C4-2B (cell line): ENCODE data around the gene NCKAP5.
"Not testable (repeated sequence)": the region's sequence is repeated elsewhere in the genome, so short reads cannot be mapped to it uniquely, and the experiment has no call there.

Experiments
- H3K27ac ChIP-seq: fragments of 450-650 bp; 2 replicates; pipeline ENCODE4 v1.5.1; 2017
- ZFX ChIP-seq: fragments of 450-650 bp; IDR thresholded peaks from 2 replicates; pipeline ENCODE4 v1.6.1; 2017
- TF ChIP-seq, protein P1 (sequence below): fragments of 450-650 bp; conservative IDR thresholded peaks from 2 replicates; pipeline ENCODE4 v1.5.1; 2017; ENCODE audit warnings: mild to moderate bottlenecking

Gene NCKAP5

GRCh38 chr2:132815516-132815915 is 752.7 kb downstream of the NCKAP5 start:
- no peak for TF ChIP-seq ZFX
- TF ChIP-seq, protein P1, sequence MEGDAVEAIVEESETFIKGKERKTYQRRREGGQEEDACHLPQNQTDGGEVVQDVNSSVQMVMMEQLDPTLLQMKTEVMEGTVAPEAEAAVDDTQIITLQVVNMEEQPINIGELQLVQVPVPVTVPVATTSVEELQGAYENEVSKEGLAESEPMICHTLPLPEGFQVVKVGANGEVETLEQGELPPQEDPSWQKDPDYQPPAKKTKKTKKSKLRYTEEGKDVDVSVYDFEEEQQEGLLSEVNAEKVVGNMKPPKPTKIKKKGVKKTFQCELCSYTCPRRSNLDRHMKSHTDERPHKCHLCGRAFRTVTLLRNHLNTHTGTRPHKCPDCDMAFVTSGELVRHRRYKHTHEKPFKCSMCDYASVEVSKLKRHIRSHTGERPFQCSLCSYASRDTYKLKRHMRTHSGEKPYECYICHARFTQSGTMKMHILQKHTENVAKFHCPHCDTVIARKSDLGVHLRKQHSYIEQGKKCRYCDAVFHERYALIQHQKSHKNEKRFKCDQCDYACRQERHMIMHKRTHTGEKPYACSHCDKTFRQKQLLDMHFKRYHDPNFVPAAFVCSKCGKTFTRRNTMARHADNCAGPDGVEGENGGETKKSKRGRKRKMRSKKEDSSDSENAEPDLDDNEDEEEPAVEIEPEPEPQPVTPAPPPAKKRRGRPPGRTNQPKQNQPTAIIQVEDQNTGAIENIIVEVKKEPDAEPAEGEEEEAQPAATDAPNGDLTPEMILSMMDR = no peak
- H3K27ac ChIP-seq = no peak overlapping the region

DNA sequence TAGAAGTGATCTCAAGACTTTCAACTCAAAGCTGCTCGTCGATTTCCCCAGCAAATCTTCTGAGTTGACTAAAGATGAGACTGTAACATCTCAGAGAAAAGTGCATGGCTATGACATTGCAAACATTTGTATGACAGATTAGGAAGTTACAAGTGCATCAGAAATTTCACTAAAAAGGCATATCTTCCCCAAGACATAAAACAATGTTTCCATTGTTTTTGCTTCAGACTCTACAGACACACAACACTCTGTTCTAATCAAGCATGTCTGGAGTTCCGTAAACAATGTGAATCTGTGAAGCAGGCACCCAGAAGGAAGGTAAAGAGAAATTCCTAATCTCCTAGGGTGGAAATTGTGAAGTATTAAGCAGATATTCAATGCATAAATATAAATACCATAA is 753.6 kb downstream of the NCKAP5 start:
- no peak for TF ChIP-seq ZFX
- TF ChIP-seq, protein P1 = no peak
- H3K27ac ChIP-seq = no peak overlapping the region

GRCh38 chr2:132813422-132813821 is 754.8 kb downstream of the NCKAP5 start:
- TF ChIP-seq ZFX = no peak
- TF ChIP-seq, protein P1 = no peak
- H3K27ac ChIP-seq = no peak overlapping the region

DNA sequence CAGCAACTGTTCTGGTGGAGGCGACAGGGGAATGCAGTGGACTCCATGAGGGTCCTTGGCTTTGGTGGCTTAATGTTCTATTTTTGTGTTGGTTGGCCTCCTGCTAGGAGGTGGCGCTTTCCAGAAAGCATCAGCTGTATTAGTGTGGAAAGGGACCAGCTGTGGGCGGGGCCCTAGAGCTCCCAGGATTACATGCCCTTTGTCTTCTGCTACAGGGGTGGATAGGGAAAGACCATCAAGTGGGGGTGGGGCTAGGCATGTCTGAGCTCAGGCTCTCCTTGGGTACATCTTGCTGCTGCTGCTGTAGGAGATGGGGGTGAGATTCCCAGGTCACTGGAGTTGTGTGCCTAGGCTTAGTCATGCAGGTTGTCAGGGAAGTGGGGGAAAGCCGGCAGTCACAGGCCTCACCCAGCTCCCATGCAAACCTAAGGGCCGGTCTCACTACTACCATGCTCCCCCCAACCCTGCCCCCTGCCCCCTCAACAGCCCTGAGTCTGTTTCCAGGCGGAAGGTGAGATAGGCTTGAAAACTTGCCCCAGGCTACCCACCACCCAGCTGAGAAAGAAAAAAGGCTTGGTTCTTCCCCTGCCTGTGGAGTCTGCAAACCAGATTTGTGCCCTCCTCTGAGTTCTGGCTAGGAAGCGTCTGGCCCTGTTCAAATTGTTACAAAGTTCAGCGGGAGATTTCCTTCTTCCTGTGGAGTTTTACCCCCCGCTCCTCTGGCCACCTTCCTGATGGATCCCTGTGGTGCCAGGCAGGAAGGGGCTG is 756.9 kb downstream of the NCKAP5 start:
- H3K27ac ChIP-seq = no peak overlapping the region

GRCh38 chr2:132809962-132810361 is 758.3 kb downstream of the NCKAP5 start:
- not testable (repeated sequence) for H3K27ac ChIP-seq

More for the DNA sequence above, 756.9 kb downstream of the NCKAP5 start:
- TF ChIP-seq ZFX = no peak
- TF ChIP-seq, protein P1 = no peak

GRCh38 chr2:132804051-132804450 is 764.2 kb downstream of the NCKAP5 start:
- no peak overlapping the region for H3K27ac ChIP-seq

GRCh38 chr2:132798341-132798740 is 769.9 kb downstream of the NCKAP5 start:
- TF ChIP-seq ZFX = no peak
- TF ChIP-seq, protein P1 = no peak
- H3K27ac ChIP-seq = no peak overlapping the region

More at GRCh38 chr2:132804051-132804450, 764.2 kb downstream of the NCKAP5 start:
- TF ChIP-seq, protein P1 = no peak
- no peak for TF ChIP-seq ZFX

DNA sequence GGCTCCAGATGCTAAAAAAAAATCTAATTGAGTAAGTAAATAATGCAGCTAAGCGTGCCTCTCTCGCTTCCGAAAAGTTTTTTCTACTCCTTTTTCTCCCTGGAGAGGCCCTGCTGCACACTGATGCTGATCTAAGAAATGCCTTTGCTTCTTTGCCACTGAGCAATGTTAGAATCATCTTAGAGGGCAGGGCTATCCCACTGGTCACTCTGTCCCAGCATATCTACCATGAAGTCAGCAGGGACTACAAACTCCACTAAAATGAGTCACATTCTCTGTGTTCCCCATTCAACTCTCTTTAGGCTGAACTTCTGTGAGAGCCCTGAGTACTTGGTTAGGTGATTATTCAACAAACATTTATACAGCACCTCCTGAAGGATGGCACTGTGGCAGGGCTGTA is 770.7 kb downstream of the NCKAP5 start:
- no peak overlapping the region for H3K27ac ChIP-seq
- TF ChIP-seq ZFX = no peak
- TF ChIP-seq, protein P1 = no peak
